Kidney epithelial cell (primary cell): ENCODE results near the gene NUP50. TPM values are rescaled to one million over a fixed set of nuclear protein-coding genes. Genes with fewer than 3 reads are reported as not detected.

ENCODE experiments used
- DNase-seq: peaks from one replicate; pipeline ENCODE4 v3.0.0-alpha.2; 2010; ENCODE audit warnings: low read depth
- H3K27me3 ChIP-seq: 2 replicates; pipeline ENCODE4 v1.6.0; 2011; ENCODE audit warnings: low read length; ENCODE audit not compliant: control insufficient read depth, insufficient read depth
- H3K36me3 ChIP-seq: 2 replicates; pipeline ENCODE4 v1.5.1; 2011; ENCODE audit warnings: low read length; ENCODE audit not compliant: control insufficient read depth, insufficient read depth
- H3K4me3 ChIP-seq: 2 replicates; pipeline ENCODE4 v1.5.1; 2011; ENCODE audit warnings: low read depth, mild to moderate bottlenecking, control low read depth, low read length
- total RNA-seq: library from RNA; depleted of rRNA; stranded (reverse); fragments of >200 nt; gene quantifications from 2 replicates; pipeline ENCODE4 v1.2.3, GENCODE V29; 2015
- TF ChIP-seq, protein P1 (sequence below): IDR thresholded peaks from 2 replicates; pipeline ENCODE4 v1.5.1; 2011; ENCODE audit warnings: mild to moderate bottlenecking, moderate library complexity, low read length, control low read depth, inconsistent platforms; ENCODE audit not compliant: insufficient read depth, poor library complexity, severe bottlenecking

NUP50 gene
- total RNA-seq, 1 donor from 2014 or later: 63.0 TPM

DNA sequence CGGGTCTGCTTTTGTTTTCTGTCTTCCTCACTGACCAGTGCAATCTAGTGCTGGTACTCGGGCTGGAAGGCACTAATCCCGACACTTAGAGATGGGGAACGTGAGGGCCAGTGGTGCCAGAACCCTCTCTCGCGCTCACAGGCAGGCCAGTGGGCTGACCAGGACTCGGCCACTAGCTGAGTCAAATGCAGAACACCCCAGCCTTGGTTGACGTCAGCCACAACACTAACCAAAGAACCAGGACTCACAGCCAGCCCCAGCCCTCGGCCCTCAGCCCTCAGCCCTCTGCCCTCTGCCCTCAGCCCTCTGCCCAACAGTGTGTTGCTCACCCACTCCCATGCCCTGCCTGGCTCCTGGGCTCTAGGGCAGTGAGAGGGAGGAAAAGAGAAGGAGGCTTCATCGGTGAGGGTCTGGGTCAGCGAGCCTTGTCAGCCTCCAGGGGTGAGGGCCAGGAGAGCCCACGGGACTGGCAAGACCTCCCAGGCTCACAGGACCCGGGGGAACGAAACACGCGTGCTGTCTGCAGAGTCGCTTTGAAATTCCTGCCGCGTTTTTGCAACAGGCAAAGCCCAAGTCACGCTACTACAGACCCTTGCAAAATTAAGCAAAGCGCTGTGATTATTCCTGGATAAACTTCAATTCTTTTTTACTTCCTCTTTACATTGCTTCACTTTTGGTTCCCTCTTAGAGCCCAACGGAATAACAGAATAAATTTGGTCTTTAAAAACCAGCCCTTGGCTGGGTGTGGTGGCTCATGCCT, 49.4 kb downstream of the NUP50 start:
- DNase-seq: no peak
- no peak overlapping the region for H3K4me3 ChIP-seq

DNA sequence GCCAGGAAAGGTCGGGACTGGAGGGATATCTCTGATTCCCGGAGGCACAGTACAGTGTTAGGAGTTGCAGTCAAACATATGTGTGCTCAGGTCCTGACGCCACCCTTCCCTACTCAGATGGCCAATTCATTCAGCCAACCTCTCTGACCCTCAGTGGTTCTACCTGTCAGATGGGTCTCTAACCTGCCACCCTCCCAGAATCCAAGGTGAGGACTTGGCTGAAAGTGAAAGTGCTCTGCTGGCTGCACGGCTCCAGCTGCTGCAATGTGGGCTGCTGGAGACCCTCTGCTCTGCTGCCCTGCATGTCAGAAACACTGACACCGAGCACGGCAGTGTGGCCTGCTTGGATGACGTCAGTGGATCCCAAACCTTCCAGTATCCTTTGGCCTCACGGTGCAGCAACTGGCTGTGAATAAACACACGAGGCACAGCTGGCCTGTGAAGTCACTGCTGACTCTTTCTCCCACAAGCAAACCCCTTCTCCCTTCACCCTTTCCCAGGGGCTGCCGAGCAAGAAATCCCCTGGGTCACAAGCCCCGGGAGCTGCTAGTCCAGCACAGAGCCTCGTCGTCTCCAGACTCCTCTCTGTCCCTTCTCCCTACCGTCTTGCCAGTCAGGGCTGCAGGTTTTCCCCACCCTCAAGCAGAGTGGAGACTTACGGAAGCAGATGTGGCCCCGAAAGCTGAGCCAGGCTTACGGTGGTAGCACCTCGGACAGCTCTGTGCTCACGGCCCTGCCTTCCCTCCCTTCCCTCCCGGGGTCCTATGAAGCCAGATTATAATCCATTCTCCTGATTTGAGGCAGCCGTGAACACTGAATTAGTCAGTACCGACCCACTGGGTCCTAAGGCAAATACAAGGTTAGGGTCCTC, 52.6 kb downstream of the NUP50 start:
- DNase-seq: no peak

More for the DNA sequence above, 49.4 kb downstream of the NUP50 start:
- H3K36me3 ChIP-seq: peaks cover 2% of the 10 kb centered on the region
- TF ChIP-seq, protein P1, sequence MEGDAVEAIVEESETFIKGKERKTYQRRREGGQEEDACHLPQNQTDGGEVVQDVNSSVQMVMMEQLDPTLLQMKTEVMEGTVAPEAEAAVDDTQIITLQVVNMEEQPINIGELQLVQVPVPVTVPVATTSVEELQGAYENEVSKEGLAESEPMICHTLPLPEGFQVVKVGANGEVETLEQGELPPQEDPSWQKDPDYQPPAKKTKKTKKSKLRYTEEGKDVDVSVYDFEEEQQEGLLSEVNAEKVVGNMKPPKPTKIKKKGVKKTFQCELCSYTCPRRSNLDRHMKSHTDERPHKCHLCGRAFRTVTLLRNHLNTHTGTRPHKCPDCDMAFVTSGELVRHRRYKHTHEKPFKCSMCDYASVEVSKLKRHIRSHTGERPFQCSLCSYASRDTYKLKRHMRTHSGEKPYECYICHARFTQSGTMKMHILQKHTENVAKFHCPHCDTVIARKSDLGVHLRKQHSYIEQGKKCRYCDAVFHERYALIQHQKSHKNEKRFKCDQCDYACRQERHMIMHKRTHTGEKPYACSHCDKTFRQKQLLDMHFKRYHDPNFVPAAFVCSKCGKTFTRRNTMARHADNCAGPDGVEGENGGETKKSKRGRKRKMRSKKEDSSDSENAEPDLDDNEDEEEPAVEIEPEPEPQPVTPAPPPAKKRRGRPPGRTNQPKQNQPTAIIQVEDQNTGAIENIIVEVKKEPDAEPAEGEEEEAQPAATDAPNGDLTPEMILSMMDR: no peak
- no peaks in the 10 kb centered on the region for H3K27me3 ChIP-seq

DNA sequence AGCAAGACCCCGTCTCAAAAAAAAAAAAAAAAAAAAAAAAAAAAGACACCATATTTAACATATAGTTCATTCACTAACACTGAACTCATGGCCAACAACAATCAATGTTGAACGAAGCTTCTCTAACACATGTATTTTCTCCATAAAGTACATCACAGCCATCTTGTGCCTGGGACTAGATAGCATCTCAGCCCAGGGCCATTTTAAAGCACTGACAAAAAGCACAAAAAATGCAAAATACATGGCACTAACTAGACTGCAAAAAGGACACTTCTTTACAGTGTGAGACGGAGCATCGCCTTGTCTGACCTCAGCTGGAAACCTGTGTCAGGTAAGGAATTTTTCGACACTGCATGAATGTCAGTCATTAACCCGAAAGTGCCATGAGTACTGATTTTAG, 53.6 kb downstream of the NUP50 start:
- TF ChIP-seq, protein P1: no peak
- Histone ChIP-seq H3K27me3 (no peaks in the 10 kb centered on the region), H3K4me3 (no peak overlapping the region), H3K36me3 (no peaks in the 10 kb centered on the region)
- DNase-seq: no peak

More for the DNA sequence above, 52.6 kb downstream of the NUP50 start:
- TF ChIP-seq, protein P1: no peak
- Histone ChIP-seq H3K27me3 (no peaks in the 10 kb centered on the region), H3K36me3 (no peaks in the 10 kb centered on the region), H3K4me3 (no peak overlapping the region)

DNA sequence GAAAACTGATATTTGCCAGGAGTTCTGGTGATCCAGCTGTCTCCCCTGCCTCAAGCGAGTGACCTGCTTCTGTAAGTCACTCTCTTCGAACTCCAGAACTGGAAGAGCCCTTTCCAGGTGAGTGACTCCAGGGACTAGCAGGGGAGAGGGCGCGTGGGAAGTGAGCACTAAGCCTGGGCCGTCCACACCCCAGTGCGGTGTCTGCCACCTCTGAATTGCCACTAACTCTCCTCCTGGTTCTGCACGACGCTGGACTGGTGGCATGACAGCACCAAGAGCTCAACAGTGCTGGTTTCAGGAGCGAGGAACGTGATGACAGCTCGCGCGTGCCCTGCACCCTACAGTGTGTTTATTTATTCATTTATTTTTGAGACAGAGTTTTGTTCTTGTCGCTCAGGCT, 54.1 kb downstream of the NUP50 start:
- Histone ChIP-seq H3K4me3 (no peak overlapping the region), H3K27me3 (no peaks in the 10 kb centered on the region), H3K36me3 (no peaks in the 10 kb centered on the region)
- TF ChIP-seq, protein P1: no peak
- no peak for DNase-seq

DNA sequence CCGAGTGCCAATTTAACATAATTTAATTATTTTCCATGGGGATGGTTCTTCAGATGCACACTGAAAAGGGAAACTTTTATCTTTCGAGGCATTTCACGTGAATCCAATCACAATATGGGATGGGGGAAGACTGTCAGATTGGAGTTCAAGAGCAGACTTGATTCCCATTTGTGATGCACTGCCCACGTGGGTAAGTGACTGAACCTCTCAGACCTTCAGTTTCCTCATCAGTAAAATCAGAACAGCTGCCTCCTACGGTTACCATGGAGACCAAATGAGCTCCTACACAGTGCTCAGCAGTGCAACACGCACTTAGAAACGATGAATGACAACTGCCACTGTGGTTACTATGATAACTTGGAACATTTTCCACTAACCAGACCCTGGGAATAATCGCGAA, 55.3 kb downstream of the NUP50 start:
- Histone ChIP-seq H3K27me3 (no peaks in the 10 kb centered on the region), H3K4me3 (no peak overlapping the region), H3K36me3 (no peaks in the 10 kb centered on the region)
- no peak for DNase-seq
- TF ChIP-seq, protein P1: no peak
